Smooth muscle cell of the brain vasculature (primary cell): ENCODE measurements around the gene GAA.

Experiments used
- DNase-seq: peaks from one replicate; pipeline ENCODE4 v3.0.0-alpha.2; 2012; ENCODE audit warnings: low read depth, low spot score

GAA gene

GRCh38 chr17:80116921-80117380, 15.6 kb downstream of the GAA start:
- no peak for DNase-seq

GRCh38 chr17:80117491-80118401, 16.4 kb downstream of the GAA start:
- DNase-seq = no peak

GRCh38 chr17:80118601-80119270, 17.4 kb downstream of the GAA start:
- DNase-seq = no peak

- no peak for DNase-seq
Observed at GRCh38 chr17:80119271-80119791, 17.9 kb downstream of the GAA start.

- no peak for DNase-seq
Observed at GRCh38 chr17:80119839-80120238, 18.5 kb downstream of the GAA start.

GRCh38 chr17:80122026-80122575, 20.7 kb downstream of the GAA start:
- DNase-seq = no peak

GRCh38 chr17:80122926-80123505, 21.6 kb downstream of the GAA start:
- DNase-seq = no peak

GRCh38 chr17:80123791-80124190, 22.4 kb downstream of the GAA start:
- no peak for DNase-seq

GRCh38 chr17:80124351-80124981, 23.1 kb downstream of the GAA start:
- no peak for DNase-seq

- no peak for DNase-seq
Observed at GRCh38 chr17:80125656-80126448, 24.5 kb downstream of the GAA start.

- DNase-seq = no peak
Observed at GRCh38 chr17:80126449-80126715, 25.0 kb downstream of the GAA start.

GRCh38 chr17:80129006-80129565, 27.7 kb downstream of the GAA start:
- DNase-seq = no peak

- no peak for DNase-seq
Observed at GRCh38 chr17:80130992-80131391, 29.6 kb downstream of the GAA start.

- DNase-seq = no peak
Observed at GRCh38 chr17:80132906-80133625, 31.7 kb downstream of the GAA start.

- no peak for DNase-seq
Observed at GRCh38 chr17:80133626-80133970, 32.2 kb downstream of the GAA start.

GRCh38 chr17:80137131-80137530, 35.8 kb downstream of the GAA start:
- DNase-seq = no peak

GRCh38 chr17:80138856-80139426, 37.6 kb downstream of the GAA start:
- no peak for DNase-seq

GRCh38 chr17:80141463-80142165, 40.2 kb downstream of the GAA start:
- DNase-seq = no peak

GRCh38 chr17:80142929-80143328, 41.5 kb downstream of the GAA start:
- no peak for DNase-seq
